GM21390 (cell line): ENCODE results near the gene GALC.
"Not testable (repeated sequence)": the region's sequence is repeated elsewhere in the genome, so short reads cannot be mapped to it uniquely, and the experiment has no call there.

ENCODE experiments used
- ATAC-seq: cut with Tn5 transposase; IDR thresholded peaks from one replicate; pipeline ENCODE4 v1.9.1; 2021; ENCODE audit not compliant: unreplicated experiment

Gene GALC

GRCh38 chr14:87992718-87993628 is at the start of gene GALC:
Gene GALC, minus strand, starts transcription at chr14:87993182. Its CDS starts 18 bp downstream, at chr14:87993164.
- peak; percentile 91 for ATAC-seq

- ATAC-seq, result no peak
These were observed 47.2 kb upstream of the GALC start for GRCh38 chr14:88040146-88040545.

GRCh38 chr14:88039197-88039596 is 46.2 kb upstream of the GALC start:
- no peak for ATAC-seq

- no peak for ATAC-seq
These were observed 44.3 kb upstream of the GALC start for GRCh38 chr14:88037325-88037724.

GRCh38 chr14:88036422-88036821 is 43.4 kb upstream of the GALC start:
- ATAC-seq, result no peak

GRCh38 chr14:88034076-88034475 is 41.1 kb upstream of the GALC start:
- ATAC-seq, result no peak

- no peak for ATAC-seq
These were observed 39.4 kb upstream of the GALC start for GRCh38 chr14:88032373-88032772.

- no peak for ATAC-seq
These were observed 37.9 kb upstream of the GALC start for GRCh38 chr14:88030892-88031291.

DNA sequence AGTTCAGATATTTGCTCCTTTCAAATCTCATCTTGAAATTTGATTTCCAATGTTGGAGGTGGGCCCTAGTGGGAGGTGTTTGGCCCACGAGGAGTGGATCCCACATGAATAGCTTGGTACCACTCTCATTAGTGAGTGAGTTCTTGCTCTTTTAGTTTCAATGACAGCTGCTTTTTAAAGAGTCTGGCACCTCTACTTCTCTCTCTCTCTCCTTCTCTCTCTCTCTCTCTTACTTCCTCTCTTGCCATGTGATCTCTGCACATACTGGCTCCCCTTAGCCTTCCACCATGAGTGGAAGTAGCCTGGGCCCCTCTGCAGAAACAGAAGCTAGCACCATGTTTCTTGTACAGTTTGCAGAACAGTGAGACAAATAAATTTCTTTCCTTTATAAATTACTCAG is 37.1 kb upstream of the GALC start:
- ATAC-seq, result no peak

DNA sequence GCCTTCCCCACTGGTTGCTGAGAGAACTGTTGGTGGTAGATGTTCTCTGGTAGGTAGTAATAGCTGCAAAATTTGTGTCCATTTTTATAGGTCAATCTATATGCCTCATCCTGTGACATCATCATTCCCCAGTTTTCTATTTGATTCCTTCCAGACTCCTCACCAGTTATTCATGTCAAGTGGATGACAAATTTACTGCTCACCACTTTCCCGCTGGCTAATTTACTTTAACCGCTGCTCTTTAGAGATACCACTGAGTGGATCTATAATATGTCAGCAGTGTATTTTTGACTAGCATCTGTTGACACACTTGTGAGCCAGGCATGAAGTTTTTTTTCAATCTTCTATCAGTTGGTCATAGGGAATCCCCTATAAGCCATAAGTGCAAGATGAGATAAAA is 36.5 kb upstream of the GALC start:
- ATAC-seq, result no peak

- no peak for ATAC-seq
These were observed 33.9 kb upstream of the GALC start for GRCh38 chr14:88026890-88027289.

DNA sequence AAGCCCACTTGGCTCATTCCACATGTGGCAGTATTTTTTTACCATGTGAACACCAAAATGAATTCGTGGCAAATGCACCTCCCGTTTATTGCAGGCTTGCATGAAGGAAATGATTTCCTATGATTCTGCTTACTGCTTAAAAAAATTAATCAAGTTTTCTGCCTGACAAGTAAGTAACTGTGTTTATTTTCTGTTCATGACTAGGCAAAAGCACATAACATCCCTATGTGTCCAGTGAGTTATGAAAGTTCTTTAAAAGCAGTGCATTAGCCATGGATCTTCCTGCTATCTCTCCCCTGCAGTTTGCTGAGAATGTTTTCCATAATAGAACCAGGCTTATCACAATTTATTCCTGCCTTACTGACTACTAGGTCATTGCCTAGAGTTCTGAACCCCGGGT is 32.3 kb upstream of the GALC start:
- ATAC-seq, result no peak

GRCh38 chr14:88024252-88025086 is 31.5 kb upstream of the GALC start:
- ATAC-seq, result not testable (repeated sequence)

DNA sequence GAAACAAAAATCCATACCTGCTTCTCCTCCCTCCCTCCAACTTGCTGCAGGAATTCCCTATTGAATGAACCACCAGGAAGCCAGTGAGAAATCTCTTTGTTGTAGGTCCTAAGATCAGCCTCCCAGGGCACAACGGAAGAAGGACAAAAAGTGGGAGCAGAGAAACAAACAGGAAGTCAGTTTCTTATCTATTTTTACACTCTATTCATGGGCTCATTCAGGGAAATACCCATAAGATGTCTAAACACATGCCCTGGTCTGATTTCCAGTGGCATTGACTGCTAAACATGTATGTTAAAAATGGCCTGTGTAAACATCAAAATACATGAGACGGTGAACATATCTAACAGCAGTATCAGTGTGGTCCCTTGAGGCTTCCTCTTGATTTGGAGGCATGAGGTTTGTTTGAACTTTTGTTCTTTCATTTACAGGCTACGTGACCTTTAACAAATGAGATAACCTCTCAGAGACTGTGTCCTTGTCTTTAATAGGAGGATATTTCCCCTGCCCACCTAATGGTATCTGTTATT is 30.7 kb upstream of the GALC start:
- ATAC-seq, result no peak

DNA sequence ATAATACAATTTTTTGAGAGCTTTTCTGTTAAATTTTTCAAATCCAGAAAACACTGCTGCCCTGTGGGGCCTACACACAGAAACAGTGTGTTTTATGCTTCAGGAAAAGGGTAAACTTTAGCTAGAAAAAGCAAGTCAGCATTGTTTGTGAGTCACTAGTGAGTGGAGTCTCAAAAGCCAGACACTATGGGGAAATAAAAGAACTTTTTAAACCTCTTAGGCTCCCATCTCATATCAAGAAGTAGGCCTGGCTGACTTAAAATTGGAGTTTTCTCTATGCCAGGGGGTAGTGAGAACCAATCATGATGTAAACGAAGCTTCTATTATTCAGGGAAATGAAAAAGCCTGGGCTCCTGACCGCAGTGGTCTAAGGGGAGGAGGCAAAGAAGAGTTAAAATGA is 24.6 kb upstream of the GALC start:
- no peak for ATAC-seq

DNA sequence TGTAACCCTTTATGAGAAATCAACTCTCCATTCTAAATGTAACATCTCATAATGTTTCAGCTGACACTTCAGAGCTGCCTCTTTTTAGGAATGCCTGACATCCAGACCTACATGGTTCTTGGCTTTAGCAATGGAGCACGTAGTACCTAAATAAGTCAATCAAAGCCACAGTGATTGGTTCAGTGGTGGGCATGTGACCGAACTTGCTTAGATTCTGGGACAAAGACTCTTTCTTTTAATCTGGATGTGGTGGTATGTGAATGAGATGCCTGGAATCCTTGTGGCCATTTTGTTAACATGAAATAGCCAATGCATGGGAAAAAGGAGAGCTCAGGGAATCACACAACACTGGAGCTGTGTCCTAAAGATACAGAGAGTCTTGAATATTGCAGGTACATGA is 23.8 kb upstream of the GALC start:
- no peak for ATAC-seq

DNA sequence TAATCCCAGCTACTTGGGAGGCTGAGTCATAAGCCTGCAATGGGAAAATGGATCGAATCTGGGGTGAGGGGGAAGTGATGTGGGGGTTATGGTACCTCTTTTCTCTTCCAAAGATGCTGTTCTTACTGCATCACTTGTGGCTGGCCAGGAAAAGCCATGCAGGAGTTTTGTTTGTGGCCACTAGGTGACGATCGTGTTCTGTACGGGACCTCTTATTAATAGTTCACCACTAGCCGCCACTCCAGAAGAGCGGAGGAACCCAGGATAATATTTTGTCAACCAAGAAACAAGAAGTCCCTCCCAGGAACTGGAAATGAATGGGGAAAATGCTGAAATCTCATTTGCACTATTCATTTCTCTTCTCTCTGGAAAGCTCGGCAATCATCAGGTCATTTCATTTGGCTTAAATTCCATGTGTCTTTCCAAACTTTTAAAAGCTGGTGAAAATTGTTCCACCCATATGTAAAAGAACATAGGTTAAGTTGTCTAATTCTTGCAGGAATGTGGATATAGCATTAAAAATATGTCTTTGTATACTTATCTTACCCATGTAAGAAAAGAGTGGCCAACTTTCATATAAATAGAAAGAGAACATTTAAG is 20.9 kb upstream of the GALC start:
- peak; percentile 97 for ATAC-seq

GRCh38 chr14:88012495-88012894 is 19.5 kb upstream of the GALC start:
- no peak for ATAC-seq

GRCh38 chr14:88010331-88010730 is 17.3 kb upstream of the GALC start:
- no peak for ATAC-seq

GRCh38 chr14:88009486-88009885 is 16.5 kb upstream of the GALC start:
- no peak for ATAC-seq

- no peak for ATAC-seq
These were observed 15.2 kb upstream of the GALC start for GRCh38 chr14:88008039-88008742.
